Ascending aorta (tissue), 2 donors: ENCODE measurements around the gene RASL11A. TPM values are rescaled to one million over a fixed set of nuclear protein-coding genes. Genes with fewer than 3 reads are reported as not detected.

Experiments
- DNase-seq, 2 donors: peaks; one replicate each; pipeline ENCODE4 v3.0.0-alpha.2; 2019; ENCODE audit warnings: low spot score in 2 of 2
- H3K27ac ChIP-seq, 2 donors: fragments of 200-600 bp; sonication (generic); one replicate each; pipeline ENCODE4 v1.5.1; 2016 to 2017; ENCODE audit warnings: mild to moderate bottlenecking in 1 of 2
- H3K27me3 ChIP-seq: fragments of 200-600 bp; sonication (generic); one replicate; pipeline ENCODE4 v1.5.1; 2017
- H3K36me3 ChIP-seq, 2 donors: fragments of 200-600 bp; sonication (generic); one replicate each; pipeline ENCODE4 v1.5.1; 2016
- H3K4me1 ChIP-seq, 2 donors: fragments of 200-600 bp; sonication (generic); one replicate each; pipeline ENCODE4 v1.5.1; 2016 to 2017; ENCODE audit warnings: mild to moderate bottlenecking in 1 of 2
- H3K4me3 ChIP-seq, 2 donors: fragments of 200-600 bp; sonication (generic); one replicate each; pipeline ENCODE4 v1.5.1; 2016 to 2017; ENCODE audit warnings: mild to moderate bottlenecking in 1 of 2
- H3K9me3 ChIP-seq, 2 donors: fragments of 200-600 bp; sonication (generic); one replicate each; pipeline ENCODE4 v1.5.1; 2016
- CTCF ChIP-seq, 3 experiments: fragments of 200-600 bp in 2 of 3; fragments of 450-650 bp in 1 of 3; sonication (generic) in 2 of 3; IDR thresholded peaks; one replicate each; pipeline ENCODE4 v1.5.1; 2016 to 2019; ENCODE audit warnings: antibody characterized with exemption in 3 of 3, mild to moderate bottlenecking in 1 of 3, moderate library complexity in 1 of 3
- intact Hi-C: fragments of 100-400 bp; cut with DNase I; formaldehyde crosslinking; loops from one replicate; pipeline ENCODE4 v1.15.1; 2023
- total RNA-seq: library from RNA; depleted of rRNA; stranded (reverse); fragments of >200 nt; gene quantifications from one replicate; pipeline ENCODE4 v1.1.0, GENCODE V29; 2016

The RASL11A gene
- total RNA-seq, 1 donor from 2014 or later, result 50.4 TPM

- DNase-seq, result no peak
- TF ChIP-seq CTCF (IDR thresholded peaks at IDR 0.05), result no peak
- intact Hi-C loops, result loop anchor here (5.0 kb wide), 2 partner anchors 105 to 370 kb away; partner anchors contain the start of genes LNX2 and POLR1D
- Histone ChIP-seq H3K27me3 (no peaks in the 10 kb centered on the region), H3K4me1 (peaks cover 5 to 17% of the 10 kb centered on the region in 2 donors), H3K4me3 (peak overlapping the region; percentile 82 to 93), H3K9me3 (no peaks in the 10 kb centered on the region), H3K36me3 (peaks cover 20 to 33% of the 10 kb centered on the region in 2 donors), H3K27ac (peak overlapping the region; percentile 91 to 97)
Observed at GRCh38 chr13:27252467-27252866, 18.2 kb upstream of the RASL11A start.

GRCh38 chr13:27257233-27257568 lies 13.4 kb upstream of the RASL11A start:
- Histone ChIP-seq H3K27ac (no peak overlapping the region), H3K4me3 (no peak overlapping the region), H3K36me3 (peaks cover 32 to 57% of the 10 kb centered on the region in 2 donors), H3K4me1 (peaks cover 5 to 14% of the 10 kb centered on the region in 2 donors), H3K9me3 (no peaks in the 10 kb centered on the region), H3K27me3 (no peaks in the 10 kb centered on the region)
- no peak for DNase-seq
- intact Hi-C loops, result no loop called here
- no peak for TF ChIP-seq CTCF (IDR thresholded peaks at IDR 0.05)

- Histone ChIP-seq H3K36me3 (peaks cover 32 to 61% of the 10 kb centered on the region in 2 donors), H3K4me1 (peaks cover 0 to 11% of the 10 kb centered on the region in 2 donors), H3K27me3 (no peaks in the 10 kb centered on the region), H3K9me3 (no peaks in the 10 kb centered on the region), H3K27ac (no peak overlapping the region), H3K4me3 (no peak overlapping the region)
- no peak for DNase-seq
- intact Hi-C loops, result no loop called here
- TF ChIP-seq CTCF (IDR thresholded peaks at IDR 0.05), result no peak
Observed at GRCh38 chr13:27257648-27258253, 12.9 kb upstream of the RASL11A start.

GRCh38 chr13:27258637-27259386 lies 11.8 kb upstream of the RASL11A start:
- intact Hi-C loops, result no loop called here
- Histone ChIP-seq H3K4me3 (no peak overlapping the region), H3K36me3 (peaks cover 32 to 63% of the 10 kb centered on the region in 2 donors), H3K4me1 (peaks cover 0 to 2% of the 10 kb centered on the region in 2 donors), H3K27me3 (no peaks in the 10 kb centered on the region), H3K27ac (no peak overlapping the region), H3K9me3 (no peaks in the 10 kb centered on the region)
- TF ChIP-seq CTCF (IDR thresholded peaks at IDR 0.05), result no peak
- no peak for DNase-seq

- DNase-seq, result no peak
- peaks cover 29 to 54% of the 10 kb centered on the region in 2 donors for H3K36me3 ChIP-seq
- intact Hi-C loops, result no loop called here
- H3K27ac ChIP-seq, result peak overlapping the region in 1 of 2 donors; percentile 20
- H3K4me1 ChIP-seq, result peaks cover 0 to under 1% of the 10 kb centered on the region in 2 donors
- no peak for TF ChIP-seq CTCF (IDR thresholded peaks at IDR 0.05)
- no peaks in the 10 kb centered on the region for H3K9me3 ChIP-seq
- no peaks in the 10 kb centered on the region for H3K27me3 ChIP-seq
- no peak overlapping the region for H3K4me3 ChIP-seq
Observed at GRCh38 chr13:27259831-27260230, 10.8 kb upstream of the RASL11A start.
